ENCODE results near the gene DPYSL5. TPM values are rescaled to one million over a fixed set of nuclear protein-coding genes. Genes with fewer than 3 reads are reported as not detected.

DPYSL5 gene
- total RNA-seq, 1 donor from 2014 or later: 0.63 TPM

Other genes with a start within 250 kb of the DPYSL5 start
- not detected in 2 replicates for gene CIB4, start 206.8 kb upstream of the DPYSL5 start, total RNA-seq
- 1.9 and 5.1 TPM in 2 replicates for gene KCNK3, start 155.4 kb upstream of the DPYSL5 start, total RNA-seq
- 27.2 and 67.1 TPM in 2 replicates for gene SLC35F6, start 83.8 kb upstream of the DPYSL5 start, total RNA-seq
- gene CENPA, start 62.1 kb upstream of the DPYSL5 start, total RNA-seq: 24.4 and 33.7 TPM in 2 replicates
- gene MAPRE3, start 122.5 kb downstream of the DPYSL5 start, total RNA-seq: 0.72 and 1.6 TPM in 2 replicates
- 11.2 and 20.1 TPM in 2 replicates for gene TMEM214, start 184.8 kb downstream of the DPYSL5 start, total RNA-seq
- 17.0 and 21.8 TPM in 2 replicates for gene AGBL5, start 203.5 kb downstream of the DPYSL5 start, total RNA-seq
- gene OST4, start 223.5 kb downstream of the DPYSL5 start, total RNA-seq: 283 and 454 TPM in 2 replicates
- gene EMILIN1, start 230.5 kb downstream of the DPYSL5 start, total RNA-seq: 0.80 and 2.1 TPM in 2 replicates
- 5.5 and 6.1 TPM in 2 replicates for gene KHK, start 238.6 kb downstream of the DPYSL5 start, total RNA-seq